Neural cell (in vitro differentiated cells): ENCODE measurements around the gene RAC2. TPM values are rescaled to one million over a fixed set of nuclear protein-coding genes. Genes with fewer than 3 reads are reported as not detected.
"Not testable (repeated sequence)": the region's sequence is repeated elsewhere in the genome, so short reads cannot be mapped to it uniquely, and the experiment has no call there.

Experiments
- H2AFZ ChIP-seq: fragments of 200-600, 300-800 bp; sonication (generic), shearing (Covaris generic); 2 replicates; pipeline ENCODE4 v1.6.0; 2014; ENCODE audit warnings: low read depth, mild to moderate bottlenecking, antibody characterized with exemption, low read length, moderate library complexity
- H3F3A ChIP-seq: fragments of 200-600 bp; shearing (Covaris generic); 2 replicates; pipeline ENCODE4 v1.6.1; 2016; ENCODE audit warnings: mild to moderate bottlenecking, moderate library complexity, mixed read lengths, antibody characterized with exemption, low read length; ENCODE audit not compliant: insufficient read depth, poor library complexity, severe bottlenecking
- H3K27ac ChIP-seq: fragments of 200-600, 300-800 bp; sonication (generic), shearing (Covaris generic); 2 replicates; pipeline ENCODE4 v1.5.1; 2014; ENCODE audit warnings: mild to moderate bottlenecking, low read length, moderate library complexity
- H3K27me3 ChIP-seq: fragments of 300-800, 200-600 bp; sonication (generic), shearing (Covaris generic); 2 replicates; pipeline ENCODE4 v1.6.0; 2014; ENCODE audit warnings: mild to moderate bottlenecking, low read depth, low read length, moderate library complexity; ENCODE audit not compliant: insufficient read depth
- H3K36me3 ChIP-seq: fragments of 300-800, 200-600 bp; sonication (generic), shearing (Covaris generic); 2 replicates; pipeline ENCODE4 v1.5.1; 2014; ENCODE audit warnings: mild to moderate bottlenecking, antibody characterized with exemption, low read length, moderate library complexity; ENCODE audit not compliant: insufficient read depth
- H3K4me2 ChIP-seq: fragments of 300-800, 200-600 bp; sonication (generic), shearing (Covaris generic); 2 replicates; pipeline ENCODE4 v1.6.0; 2014; ENCODE audit warnings: mild to moderate bottlenecking, low read length
- H3K4me3 ChIP-seq: fragments of 300-800, 200-600 bp; sonication (generic), shearing (Covaris generic); 2 replicates; pipeline ENCODE4 v1.5.1; 2014; ENCODE audit warnings: mild to moderate bottlenecking, low read length, moderate library complexity
- H3K79me2 ChIP-seq: fragments of 200-600 bp; shearing (Covaris generic); replicated peaks from 2 replicates; pipeline ENCODE4 v1.6.0; 2014; ENCODE audit warnings: mild to moderate bottlenecking, low read length, moderate library complexity; ENCODE audit not compliant: insufficient read depth
- H3K9ac ChIP-seq: fragments of 300-800, 200-600 bp; sonication (generic), shearing (Covaris generic); 2 replicates; pipeline ENCODE4 v1.6.1; 2016; ENCODE audit warnings: mild to moderate bottlenecking, low read length, mixed read lengths
- H3K9me2 ChIP-seq: fragments of 200-600 bp; shearing (Covaris generic); 2 replicates; pipeline ENCODE4 v1.6.1; 2016; ENCODE audit warnings: mild to moderate bottlenecking, low read length, mixed read lengths; ENCODE audit not compliant: insufficient read depth
- H3K9me3 ChIP-seq: fragments of 200-600, 300-800 bp; sonication (generic), shearing (Covaris generic); 2 replicates; pipeline ENCODE4 v1.6.1; 2016; ENCODE audit warnings: mild to moderate bottlenecking, mixed run types, low read length, moderate library complexity, mixed read lengths
- H4K20me1 ChIP-seq: fragments of 200-600 bp; shearing (Covaris generic); 2 replicates; pipeline ENCODE4 v1.6.1; 2016; ENCODE audit warnings: mild to moderate bottlenecking, mixed run types; ENCODE audit not compliant: insufficient read depth
- CTCF ChIP-seq: fragments of 450-650 bp; IDR thresholded peaks from 2 replicates; pipeline ENCODE4 v1.5.1; 2014; ENCODE audit warnings: antibody characterized with exemption, mild to moderate bottlenecking, moderate library complexity; ENCODE audit not compliant: poor library complexity, severe bottlenecking
- EP300 ChIP-seq: fragments of 450-650 bp; conservative IDR thresholded peaks from 2 replicates; pipeline ENCODE4 v1.6.1; 2014; ENCODE audit warnings: antibody characterized with exemption, mild to moderate bottlenecking, moderate library complexity; ENCODE audit not compliant: poor library complexity, severe bottlenecking
- EZH2 ChIP-seq: fragments of 200-600, 300-800 bp; shearing (Covaris generic), sonication (generic); IDR thresholded peaks from 2 replicates; pipeline ENCODE4 v1.6.1; 2014; ENCODE audit warnings: antibody characterized with exemption, low read length, borderline replicate concordance, mild to moderate bottlenecking; ENCODE audit not compliant: insufficient read depth, poor library complexity, severe bottlenecking
- MXI1 ChIP-seq: fragments of 450-650 bp; conservative IDR thresholded peaks from 2 replicates; pipeline ENCODE4 v1.6.1; 2014; ENCODE audit warnings: antibody characterized with exemption, mild to moderate bottlenecking; ENCODE audit not compliant: poor library complexity, severe bottlenecking
- POLR2AphosphoS5 ChIP-seq: IDR thresholded peaks from 2 replicates; pipeline ENCODE4 v1.6.1; 2012
- RAD21 ChIP-seq: fragments of 450-650 bp; conservative IDR thresholded peaks from 2 replicates; pipeline ENCODE4 v1.6.1; 2014; ENCODE audit warnings: antibody characterized with exemption, mild to moderate bottlenecking, moderate library complexity
- SMC3 ChIP-seq: fragments of 450-650 bp; conservative IDR thresholded peaks from 2 replicates; pipeline ENCODE4 v1.6.1; 2014; ENCODE audit warnings: antibody characterized with exemption, mild to moderate bottlenecking, moderate library complexity; ENCODE audit not compliant: poor library complexity
- TAF1 ChIP-seq: IDR thresholded peaks from 2 replicates; pipeline ENCODE4 v1.6.1; 2012; ENCODE audit warnings: low read depth
- polyA plus RNA-seq: library from polyadenylated mRNA; depleted of rRNA; stranded (reverse); fragments of >200 nt; gene quantifications from 2 replicates; pipeline ENCODE4 v1.2.3, GENCODE V29; 2014
- TF ChIP-seq, protein P1 (sequence below): IDR thresholded peaks from 2 replicates; pipeline ENCODE4 v1.6.1; 2012; ENCODE audit warnings: borderline replicate concordance

RAC2 gene
- polyA plus RNA-seq, 1 donor from 2014 or later: not detected

GRCh38 chr22:37254209-37254866 lies 10.3 kb upstream of the RAC2 start:
- Histone ChIP-seq H3K79me2 (no peaks in the 10 kb centered on the region), H2AFZ (no peak overlapping the region), H3F3A (no peaks in the 10 kb centered on the region), H3K27ac (no peak overlapping the region), H3K4me2 (no peak overlapping the region), H3K9me3 (no peaks in the 10 kb centered on the region), H4K20me1 (no peaks in the 10 kb centered on the region), H3K9me2 (no peaks in the 10 kb centered on the region), H3K36me3 (no peaks in the 10 kb centered on the region), H3K9ac (no peak overlapping the region), H3K4me3 (no peak overlapping the region), H3K27me3 (no peaks in the 10 kb centered on the region)
- TF ChIP-seq SMC3: no peak
- TF ChIP-seq, protein P1, sequence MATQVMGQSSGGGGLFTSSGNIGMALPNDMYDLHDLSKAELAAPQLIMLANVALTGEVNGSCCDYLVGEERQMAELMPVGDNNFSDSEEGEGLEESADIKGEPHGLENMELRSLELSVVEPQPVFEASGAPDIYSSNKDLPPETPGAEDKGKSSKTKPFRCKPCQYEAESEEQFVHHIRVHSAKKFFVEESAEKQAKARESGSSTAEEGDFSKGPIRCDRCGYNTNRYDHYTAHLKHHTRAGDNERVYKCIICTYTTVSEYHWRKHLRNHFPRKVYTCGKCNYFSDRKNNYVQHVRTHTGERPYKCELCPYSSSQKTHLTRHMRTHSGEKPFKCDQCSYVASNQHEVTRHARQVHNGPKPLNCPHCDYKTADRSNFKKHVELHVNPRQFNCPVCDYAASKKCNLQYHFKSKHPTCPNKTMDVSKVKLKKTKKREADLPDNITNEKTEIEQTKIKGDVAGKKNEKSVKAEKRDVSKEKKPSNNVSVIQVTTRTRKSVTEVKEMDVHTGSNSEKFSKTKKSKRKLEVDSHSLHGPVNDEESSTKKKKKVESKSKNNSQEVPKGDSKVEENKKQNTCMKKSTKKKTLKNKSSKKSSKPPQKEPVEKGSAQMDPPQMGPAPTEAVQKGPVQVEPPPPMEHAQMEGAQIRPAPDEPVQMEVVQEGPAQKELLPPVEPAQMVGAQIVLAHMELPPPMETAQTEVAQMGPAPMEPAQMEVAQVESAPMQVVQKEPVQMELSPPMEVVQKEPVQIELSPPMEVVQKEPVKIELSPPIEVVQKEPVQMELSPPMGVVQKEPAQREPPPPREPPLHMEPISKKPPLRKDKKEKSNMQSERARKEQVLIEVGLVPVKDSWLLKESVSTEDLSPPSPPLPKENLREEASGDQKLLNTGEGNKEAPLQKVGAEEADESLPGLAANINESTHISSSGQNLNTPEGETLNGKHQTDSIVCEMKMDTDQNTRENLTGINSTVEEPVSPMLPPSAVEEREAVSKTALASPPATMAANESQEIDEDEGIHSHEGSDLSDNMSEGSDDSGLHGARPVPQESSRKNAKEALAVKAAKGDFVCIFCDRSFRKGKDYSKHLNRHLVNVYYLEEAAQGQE: no peak
- no peak for TF ChIP-seq EP300

GRCh38 chr22:37253126-37253660 lies 9.1 kb upstream of the RAC2 start:
- no peak for TF ChIP-seq TAF1
- peak; percentile 30 for TF ChIP-seq RAD21
- no peak for TF ChIP-seq MXI1
- peak; percentile 15 for TF ChIP-seq SMC3
- no peak for TF ChIP-seq EP300
- TF ChIP-seq CTCF: peak; percentile 45
- TF ChIP-seq EZH2: no peak
- no peak for TF ChIP-seq POLR2AphosphoS5
- Histone ChIP-seq H3K9ac (no peak overlapping the region), H3K36me3 (no peaks in the 10 kb centered on the region), H3K9me2 (no peaks in the 10 kb centered on the region), H3F3A (no peaks in the 10 kb centered on the region), H3K27me3 (no peaks in the 10 kb centered on the region), H3K4me3 (no peak overlapping the region), H4K20me1 (no peaks in the 10 kb centered on the region), H3K9me3 (no peaks in the 10 kb centered on the region), H3K4me2 (no peak overlapping the region), H3K27ac (no peak overlapping the region), H3K79me2 (no peaks in the 10 kb centered on the region), H2AFZ (no peak overlapping the region)

DNA sequence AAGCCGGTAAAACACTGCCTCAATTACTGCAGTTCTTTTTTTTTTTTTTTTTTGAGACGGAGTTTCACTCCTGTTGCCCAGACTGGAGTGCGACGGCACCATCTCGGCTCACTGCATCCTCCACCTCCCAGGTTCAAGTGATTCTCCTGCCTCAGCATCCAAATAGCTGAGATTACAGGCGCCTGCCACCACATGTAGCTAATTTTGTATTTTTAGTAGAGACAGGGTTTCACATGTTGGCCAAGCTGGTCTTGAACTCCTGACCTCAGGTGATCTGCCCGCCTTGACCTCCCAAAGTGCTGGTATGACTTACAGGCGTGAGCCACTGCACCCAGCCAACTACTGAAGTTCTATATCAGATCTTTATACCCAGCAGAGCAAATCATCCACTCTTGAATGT lies 7.8 kb upstream of the RAC2 start:
- not testable (repeated sequence) for H3K9me3 ChIP-seq, H4K20me1 ChIP-seq, H3K79me2 ChIP-seq, H3K27ac ChIP-seq, H3K4me2 ChIP-seq, H3K9me2 ChIP-seq, H3F3A ChIP-seq, H3K4me3 ChIP-seq, H3K36me3 ChIP-seq, H2AFZ ChIP-seq, H3K9ac ChIP-seq, H3K27me3 ChIP-seq
